WI38 (cell line): ENCODE measurements around the gene COL11A1.
"Not testable (repeated sequence)": the region's sequence is repeated elsewhere in the genome, so short reads cannot be mapped to it uniquely, and the experiment has no call there.

Experiments used
- H3K4me3 ChIP-seq: 2 replicates; pipeline ENCODE4 v1.5.1; 2011; ENCODE audit warnings: low read depth, mild to moderate bottlenecking, control low read depth, low read length
- TF ChIP-seq, protein P1 (sequence below): IDR thresholded peaks from 2 replicates; pipeline ENCODE4 v1.5.1; 2012; ENCODE audit warnings: low read depth, mild to moderate bottlenecking, control low read depth, low read length

The COL11A1 gene

DNA sequence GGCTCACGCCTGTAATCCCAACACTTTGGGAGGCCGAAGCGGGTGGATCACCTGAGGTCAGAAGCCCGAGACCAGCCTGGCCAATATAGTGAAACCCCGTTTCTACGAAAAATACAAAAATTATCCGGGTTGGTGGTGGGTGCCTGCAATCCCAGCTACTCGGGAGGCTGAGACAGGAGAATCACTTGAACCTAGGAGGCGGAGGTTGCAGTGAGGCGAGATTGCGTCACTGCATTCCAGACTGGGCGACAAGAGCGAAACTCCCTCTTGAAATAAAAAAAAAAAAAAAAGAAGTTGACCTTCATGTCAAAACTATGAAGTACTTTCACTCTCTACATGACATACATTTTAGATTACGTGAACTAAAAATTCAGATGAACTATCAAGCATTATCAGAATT, 153.7 kb downstream of the COL11A1 start:
- TF ChIP-seq, protein P1, sequence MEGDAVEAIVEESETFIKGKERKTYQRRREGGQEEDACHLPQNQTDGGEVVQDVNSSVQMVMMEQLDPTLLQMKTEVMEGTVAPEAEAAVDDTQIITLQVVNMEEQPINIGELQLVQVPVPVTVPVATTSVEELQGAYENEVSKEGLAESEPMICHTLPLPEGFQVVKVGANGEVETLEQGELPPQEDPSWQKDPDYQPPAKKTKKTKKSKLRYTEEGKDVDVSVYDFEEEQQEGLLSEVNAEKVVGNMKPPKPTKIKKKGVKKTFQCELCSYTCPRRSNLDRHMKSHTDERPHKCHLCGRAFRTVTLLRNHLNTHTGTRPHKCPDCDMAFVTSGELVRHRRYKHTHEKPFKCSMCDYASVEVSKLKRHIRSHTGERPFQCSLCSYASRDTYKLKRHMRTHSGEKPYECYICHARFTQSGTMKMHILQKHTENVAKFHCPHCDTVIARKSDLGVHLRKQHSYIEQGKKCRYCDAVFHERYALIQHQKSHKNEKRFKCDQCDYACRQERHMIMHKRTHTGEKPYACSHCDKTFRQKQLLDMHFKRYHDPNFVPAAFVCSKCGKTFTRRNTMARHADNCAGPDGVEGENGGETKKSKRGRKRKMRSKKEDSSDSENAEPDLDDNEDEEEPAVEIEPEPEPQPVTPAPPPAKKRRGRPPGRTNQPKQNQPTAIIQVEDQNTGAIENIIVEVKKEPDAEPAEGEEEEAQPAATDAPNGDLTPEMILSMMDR, result no peak
- no peak overlapping the region for H3K4me3 ChIP-seq

DNA sequence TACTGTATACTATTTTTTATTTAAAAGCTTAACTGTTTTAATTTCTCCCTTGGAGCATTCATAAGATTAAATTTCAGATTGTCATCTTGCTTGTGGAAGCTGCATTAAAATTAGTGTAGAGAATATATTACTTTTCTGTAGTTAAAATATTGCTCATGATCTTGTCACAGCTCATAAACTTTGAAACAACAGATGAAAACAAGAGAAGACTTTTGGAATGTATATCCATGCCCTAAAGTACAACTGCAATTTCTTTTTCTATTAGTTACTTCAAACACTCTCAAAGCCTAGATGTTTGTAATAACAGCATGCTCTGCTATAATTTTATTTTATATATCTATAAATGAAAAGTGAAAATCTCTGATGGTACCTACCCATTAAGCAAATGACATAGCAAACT, 155.9 kb downstream of the COL11A1 start:
- no peak overlapping the region for H3K4me3 ChIP-seq
- TF ChIP-seq, protein P1, result no peak

DNA sequence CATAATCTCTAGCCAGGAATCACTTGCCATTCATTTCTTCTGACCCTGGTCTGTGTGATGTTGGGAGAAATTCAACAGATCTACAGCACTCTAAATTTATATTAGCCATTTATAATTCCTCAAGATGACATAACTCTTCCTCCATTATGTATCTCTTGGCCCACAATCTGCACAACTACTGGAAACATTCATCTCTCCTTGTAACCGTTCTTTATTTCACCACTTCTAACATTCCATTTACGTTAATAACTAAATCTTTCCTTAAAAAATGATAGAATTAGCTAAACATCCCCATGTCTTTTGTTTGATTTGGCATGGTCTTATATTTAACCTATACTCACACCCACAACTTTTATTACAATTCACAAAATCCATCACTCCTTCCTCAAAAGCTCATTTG, 166.0 kb downstream of the COL11A1 start:
- no peak overlapping the region for H3K4me3 ChIP-seq
- TF ChIP-seq, protein P1, result no peak

DNA sequence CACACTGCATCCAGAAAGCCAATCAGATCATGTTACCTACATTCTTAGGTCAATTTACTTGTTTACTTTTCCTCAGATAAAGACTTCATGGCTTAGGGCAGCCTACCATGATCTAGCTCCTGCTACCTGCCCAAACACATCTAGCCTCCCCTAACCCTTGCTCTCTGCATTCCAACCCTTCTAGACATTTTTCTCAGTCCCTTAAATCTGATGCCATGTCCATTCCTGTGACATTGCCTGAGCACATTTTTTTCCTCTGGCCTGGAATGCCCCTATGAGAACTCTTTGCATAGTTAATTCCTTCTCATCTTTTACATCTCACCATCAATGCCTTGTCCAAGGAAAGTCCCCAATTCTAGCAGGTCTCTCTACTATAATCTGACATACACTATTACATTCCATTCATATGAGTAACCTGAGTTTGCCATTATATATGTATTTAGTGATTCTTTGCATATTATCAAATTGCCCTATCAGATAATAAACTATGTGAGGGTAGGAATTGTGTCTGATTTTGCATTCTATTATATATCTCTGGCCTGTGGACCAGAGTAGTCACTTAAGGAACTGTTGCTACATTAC, 166.9 kb downstream of the COL11A1 start:
- TF ChIP-seq, protein P1, result no peak
- no peak overlapping the region for H3K4me3 ChIP-seq

DNA sequence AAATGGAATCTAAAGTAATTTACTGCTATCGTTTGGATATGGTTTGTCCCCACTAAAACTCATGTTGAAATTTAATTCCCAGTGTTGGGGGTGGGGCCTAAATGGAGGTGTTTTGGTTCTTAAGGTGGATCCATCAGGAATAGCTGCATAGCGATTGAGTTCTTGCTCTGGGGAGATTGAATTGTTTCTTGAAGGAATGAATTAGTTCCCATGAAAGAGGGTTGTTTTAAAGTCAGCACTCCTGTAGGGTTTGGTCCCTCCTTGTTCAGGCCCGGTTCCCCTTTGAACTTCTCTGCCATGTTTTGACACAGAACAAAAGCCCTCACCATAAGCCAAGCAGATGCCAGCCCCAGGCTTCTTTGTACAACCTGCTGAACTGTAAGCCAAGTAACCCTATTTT, 170.9 kb downstream of the COL11A1 start:
- TF ChIP-seq, protein P1, result no peak
- H3K4me3 ChIP-seq, result no peak overlapping the region

DNA sequence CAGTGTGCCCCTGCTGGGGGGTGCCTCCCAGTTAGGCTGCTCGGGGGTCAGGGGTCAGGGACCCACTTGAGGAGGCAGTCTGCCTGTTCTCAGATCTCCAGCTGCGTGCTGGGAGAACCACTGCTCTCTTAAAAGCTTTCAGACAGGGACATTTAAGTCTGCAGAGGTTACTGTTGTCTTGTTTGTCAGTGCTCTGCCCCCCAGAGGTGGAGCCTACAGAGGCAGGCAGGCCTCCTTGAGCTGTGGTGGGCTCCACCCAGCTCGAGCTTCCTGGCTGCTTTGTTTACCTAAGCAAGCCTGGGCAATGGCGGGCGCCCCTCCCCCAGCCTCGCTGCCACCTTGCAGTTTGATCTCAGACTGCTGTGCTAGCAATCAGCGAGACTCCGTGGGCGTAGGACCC, 175.0 kb downstream of the COL11A1 start:
- H3K4me3 ChIP-seq, result not testable (repeated sequence)

DNA sequence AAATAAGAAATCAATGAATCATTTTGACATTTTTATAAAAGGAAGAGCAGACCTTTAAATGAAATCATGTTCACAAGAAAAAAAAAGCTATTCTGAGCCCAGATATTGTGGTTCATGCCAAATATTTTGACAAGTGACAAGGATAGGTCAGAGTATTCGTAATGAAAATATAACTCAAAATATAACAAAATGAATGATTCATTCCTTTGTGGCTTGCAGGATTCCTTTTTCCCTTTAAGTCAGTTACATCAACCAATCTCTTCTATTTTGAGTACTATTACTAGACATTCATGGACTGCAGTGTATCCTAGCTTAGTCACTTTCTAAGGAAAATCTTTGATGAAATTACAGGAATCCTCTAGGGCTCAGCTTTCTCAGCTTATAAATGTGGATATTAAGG, 188.7 kb downstream of the COL11A1 start:
- TF ChIP-seq, protein P1, result no peak
- no peak overlapping the region for H3K4me3 ChIP-seq

DNA sequence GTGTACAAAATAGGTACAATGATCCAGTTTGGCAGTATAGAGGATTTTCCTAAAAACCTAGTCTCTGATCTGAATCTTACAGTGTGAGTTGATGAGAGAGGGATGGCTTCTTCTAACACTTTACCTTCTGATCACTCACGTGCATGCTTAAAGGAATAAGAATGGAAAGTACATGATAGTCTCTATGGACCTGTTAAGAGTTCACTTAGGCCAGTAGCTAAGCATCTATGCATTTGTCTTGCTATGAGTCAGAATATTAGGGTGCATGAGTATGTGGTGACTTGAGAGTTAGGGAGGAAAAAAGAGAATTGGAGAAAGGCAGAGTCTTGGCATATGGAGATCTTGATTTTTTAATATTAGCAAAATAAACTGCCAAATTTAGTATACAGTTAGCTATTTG, 206.3 kb downstream of the COL11A1 start:
- TF ChIP-seq, protein P1, result no peak
- no peak overlapping the region for H3K4me3 ChIP-seq
